Keratinocyte (primary cell): ENCODE results near the gene PAX5. TPM values are rescaled to one million over a fixed set of nuclear protein-coding genes. Genes with fewer than 3 reads are reported as not detected.

Experiments used
- DNase-seq: peaks from one replicate; pipeline ENCODE4 v3.0.0-alpha.2; 2011; ENCODE audit warnings: low read depth, missing footprints, low spot score
- FAIRE-seq: peaks from 2 replicates; lab custom pipeline; 2011; peaks lifted over from hg19 to GRCh38; lab: Jason Lieb, UNC
- H2AFZ ChIP-seq: 2 replicates; pipeline ENCODE4 v1.6.0; 2012; ENCODE audit warnings: low read length, control low read depth, inconsistent platforms; ENCODE audit not compliant: control insufficient read depth
- H3K27ac ChIP-seq: 2 replicates; pipeline ENCODE4 v1.5.1; 2011; ENCODE audit warnings: low read length; ENCODE audit not compliant: control insufficient read depth, insufficient read depth
- H3K27me3 ChIP-seq: 3 replicates; pipeline ENCODE4 v1.6.0; 2011; ENCODE audit warnings: low read length; ENCODE audit not compliant: control insufficient read depth, insufficient read depth; ENCODE audit errors: extremely low read depth
- H3K36me3 ChIP-seq, 2 experiments: 2 replicates in 1 of 2; 3 replicates in 1 of 2; pipeline ENCODE4 v1.5.1; 2011; ENCODE audit warnings: low read length in 2 of 2, mild to moderate bottlenecking in 1 of 2; ENCODE audit not compliant: control insufficient read depth in 2 of 2, insufficient read depth in 2 of 2; ENCODE audit errors: extremely low read depth in 1 of 2
- H3K4me1 ChIP-seq: 3 replicates; pipeline ENCODE4 v1.5.1; 2011; ENCODE audit warnings: low read length; ENCODE audit not compliant: control insufficient read depth, insufficient read depth; ENCODE audit errors: extremely low read depth
- H3K4me2 ChIP-seq: 3 replicates; pipeline ENCODE4 v1.6.0; 2011; ENCODE audit warnings: low read depth, low read length; ENCODE audit not compliant: control insufficient read depth, insufficient read depth; ENCODE audit errors: extremely low read depth
- H3K4me3 ChIP-seq, 3 experiments: fragments of 200-600 bp in 1 of 3; sonication (generic) in 1 of 3; 2 replicates in 2 of 3; 3 replicates in 1 of 3; pipeline ENCODE4 v1.5.1; 2011 to 2016; ENCODE audit warnings: low read length in 3 of 3, mild to moderate bottlenecking in 3 of 3, control low read depth in 2 of 3, inconsistent platforms in 1 of 3, low read depth in 1 of 3, mixed read lengths in 1 of 3, mixed run types in 1 of 3, moderate library complexity in 1 of 3; ENCODE audit not compliant: control insufficient read depth in 2 of 3, insufficient read depth in 2 of 3; ENCODE audit errors: extremely low read depth in 1 of 3
- H3K79me2 ChIP-seq: 2 replicates; pipeline ENCODE4 v1.6.0; 2012; ENCODE audit warnings: low read length; ENCODE audit not compliant: control insufficient read depth, insufficient read depth
- H3K9ac ChIP-seq: 3 replicates; pipeline ENCODE4 v1.6.0; 2011; ENCODE audit warnings: low read length; ENCODE audit not compliant: control insufficient read depth, insufficient read depth; ENCODE audit errors: extremely low read depth
- H3K9me1 ChIP-seq: 3 replicates; pipeline ENCODE4 v1.6.0; 2011; ENCODE audit warnings: low read length; ENCODE audit not compliant: control insufficient read depth, insufficient read depth; ENCODE audit errors: extremely low read depth
- H3K9me3 ChIP-seq: 2 replicates; pipeline ENCODE4 v1.5.1; 2012; ENCODE audit warnings: low read depth, low read length; ENCODE audit not compliant: control insufficient read depth
- H4K20me1 ChIP-seq: 3 replicates; pipeline ENCODE4 v1.6.0; 2011; ENCODE audit warnings: low read length; ENCODE audit not compliant: control insufficient read depth, insufficient read depth; ENCODE audit errors: extremely low read depth
- CTCF ChIP-seq, 3 experiments: IDR thresholded peaks in 1 of 3; conservative IDR thresholded peaks in 1 of 3; optimal IDR thresholded peaks in 1 of 3; 2 replicates in 2 of 3; 3 replicates in 1 of 3; pipeline versions ENCODE3 to v1.5.1; 2011; ENCODE audit warnings: low read length in 3 of 3, mild to moderate bottlenecking in 3 of 3, moderate library complexity in 2 of 3, control low read depth in 1 of 3, inconsistent platforms in 1 of 3; ENCODE audit not compliant: insufficient read depth in 2 of 3; ENCODE audit errors: extremely low read depth in 1 of 3
- EZH2 ChIP-seq: IDR thresholded peaks from one replicate; pipeline ENCODE4 v1.6.1; 2012; ENCODE audit warnings: inconsistent platforms, mild to moderate bottlenecking, low read length, moderate library complexity
- dilution Hi-C: fragments of 300-500 bp; cut with MboI; formaldehyde crosslinking; loops from one replicate; pipeline ENCODE4 v1.7.0; 2020; ENCODE audit warnings: low sequenced_read_pairs; ENCODE audit not compliant: extremely low pct_ligation_motif_present
- polyA plus RNA-seq, 5 experiments: library from polyadenylated mRNA; depleted of rRNA in 3 of 5; stranded (reverse) in 3 of 5; stranded (forward) in 1 of 5; unstranded in 1 of 5; fragments of >200 nt; gene quantifications; 1 replicate in 1 of 5; 2 replicates in 3 of 5; 3 replicates in 1 of 5; pipeline versions ENCODE4 v1.2.1 to v1.2.3, GENCODE V29; 2011 to 2012; ENCODE audit warnings: missing spikeins in 2 of 5, low read depth in 1 of 5, low replicate concordance in 1 of 5

The PAX5 gene
- polyA plus RNA-seq, 1 donor (not counting 4 experiments of a cell fraction or from before 2014, with no cell fraction given): not detected

GRCh38 chr9:36835271-36835996, 198.6 kb downstream of the PAX5 start:
- Histone ChIP-seq H3K27ac (no peak overlapping the region), H3K79me2 (no peaks in the 10 kb centered on the region), H3K9me3 (no peaks in the 10 kb centered on the region), H3K9ac (no peak overlapping the region), H3K27me3 (peaks cover 22% of the 10 kb centered on the region), H3K9me1 (no peaks in the 10 kb centered on the region), H3K4me2 (no peak overlapping the region), H3K4me3 (no peak overlapping the region), H4K20me1 (no peaks in the 10 kb centered on the region), H3K36me3 (no peaks in the 10 kb centered on the region), H3K4me1 (no peaks in the 10 kb centered on the region), H2AFZ (no peak overlapping the region)
- FAIRE-seq: no peak
- dilution Hi-C loops: no loop called here
- DNase-seq: no peak
- TF ChIP-seq EZH2: no peak

DNA sequence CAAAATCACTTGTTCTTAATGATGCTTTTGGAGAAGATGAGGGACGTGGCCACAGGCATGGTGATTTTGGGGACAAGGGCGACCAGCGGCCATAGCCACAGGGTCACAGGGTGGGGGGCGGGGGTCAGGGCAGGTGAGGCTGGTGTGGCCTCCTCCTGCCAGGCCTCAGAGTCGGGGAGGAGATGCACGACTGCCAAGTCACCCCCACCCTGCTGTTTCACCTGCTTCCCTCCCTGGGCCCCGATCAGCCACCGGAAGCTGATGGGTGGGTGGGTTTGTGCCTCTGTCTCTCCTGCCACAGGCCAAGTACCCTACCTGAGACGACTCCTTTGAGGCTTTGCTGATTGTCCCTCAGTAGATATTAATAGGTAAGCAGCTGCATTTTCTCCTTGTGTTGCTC, 199.3 kb downstream of the PAX5 start:
- no peaks in the 10 kb centered on the region for H4K20me1 ChIP-seq
- no peak overlapping the region for H3K9ac ChIP-seq
- H3K9me3 ChIP-seq: no peaks in the 10 kb centered on the region
- no peak overlapping the region for H2AFZ ChIP-seq
- TF ChIP-seq EZH2 (no peak), CTCF (optimal IDR thresholded peaks at IDR 0.05 in 1 of 3, IDR thresholded peaks at IDR 0.05 in 1 of 3, conservative IDR thresholded peaks at IDR 0.05 in 1 of 3; ENCODE audit: extremely low read depth in 1 of 3, insufficient read depth in 2 of 3, low read length in 3 of 3) (no peak)
- DNase-seq (no peak), FAIRE-seq (no peak)
- dilution Hi-C loops: no loop called here
- no peaks in the 10 kb centered on the region for H3K9me1 ChIP-seq
- H3K79me2 ChIP-seq: no peaks in the 10 kb centered on the region
- no peak overlapping the region for H3K27ac ChIP-seq
- no peaks in the 10 kb centered on the region for H3K4me1 ChIP-seq
- no peak overlapping the region for H3K4me3 ChIP-seq
- H3K4me2 ChIP-seq: no peak overlapping the region
- H3K27me3 ChIP-seq: peaks cover 18% of the 10 kb centered on the region
- no peaks in the 10 kb centered on the region for H3K36me3 ChIP-seq

DNA sequence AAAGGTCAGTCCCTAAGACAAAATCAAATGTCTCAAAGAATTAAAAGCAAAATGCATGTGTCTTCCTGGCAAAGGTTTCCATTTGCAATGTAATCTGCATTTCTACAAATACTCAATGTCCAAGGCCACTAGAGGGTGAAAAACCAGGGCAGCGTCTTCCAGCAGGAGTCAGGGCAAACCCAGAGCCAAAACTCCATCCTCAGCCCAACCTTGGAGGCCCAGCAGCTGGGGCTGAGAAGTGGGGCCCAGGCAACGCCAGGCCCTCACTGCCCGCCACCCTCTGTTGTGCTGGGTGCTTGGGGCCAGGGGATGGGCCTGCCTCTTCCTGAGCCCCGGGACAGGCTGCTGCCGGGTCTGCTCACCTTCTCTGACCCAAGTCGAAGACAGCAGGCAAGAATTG, 200.1 kb downstream of the PAX5 start:
- no peak for FAIRE-seq
- H3K79me2 ChIP-seq: no peaks in the 10 kb centered on the region
- peaks cover 18% of the 10 kb centered on the region for H3K27me3 ChIP-seq
- H4K20me1 ChIP-seq: no peaks in the 10 kb centered on the region
- no peak for DNase-seq
- TF ChIP-seq EZH2: no peak
- no peak for TF ChIP-seq CTCF (optimal IDR thresholded peaks at IDR 0.05 in 1 of 3, IDR thresholded peaks at IDR 0.05 in 1 of 3, conservative IDR thresholded peaks at IDR 0.05 in 1 of 3; ENCODE audit: extremely low read depth in 1 of 3, insufficient read depth in 2 of 3, low read length in 3 of 3)
- no peaks in the 10 kb centered on the region for H3K9me3 ChIP-seq
- H3K4me1 ChIP-seq: no peaks in the 10 kb centered on the region
- H3K9ac ChIP-seq: no peak overlapping the region
- H3K36me3 ChIP-seq: no peaks in the 10 kb centered on the region
- H3K4me2 ChIP-seq: no peak overlapping the region
- no peak overlapping the region for H2AFZ ChIP-seq
- no peak overlapping the region for H3K4me3 ChIP-seq
- no peaks in the 10 kb centered on the region for H3K9me1 ChIP-seq
- H3K27ac ChIP-seq: no peak overlapping the region
- dilution Hi-C loops: no loop called here
